GM23248 (cell line): ENCODE results near the gene NOP53. TPM values are rescaled to one million over a fixed set of nuclear protein-coding genes. Genes with fewer than 3 reads are reported as not detected.
"Not testable (repeated sequence)": the region's sequence is repeated elsewhere in the genome, so short reads cannot be mapped to it uniquely, and the experiment has no call there.

Source experiments
- DNase-seq: peaks from one replicate; pipeline ENCODE4 v3.0.0-alpha.2; 2015
- H2AFZ ChIP-seq: fragments of 200-600 bp; sonication (generic); 2 replicates; pipeline ENCODE4 v1.6.1; 2016; ENCODE audit warnings: antibody characterized with exemption
- H3F3A ChIP-seq: fragments of 200-600 bp; sonication (generic); 2 replicates; pipeline ENCODE4 v1.6.1; 2016; ENCODE audit warnings: mild to moderate bottlenecking, antibody characterized with exemption, mixed run types; ENCODE audit not compliant: insufficient read depth
- H3K27ac ChIP-seq: fragments of 200-600 bp; sonication (generic); 2 replicates; pipeline ENCODE4 v1.5.1; 2016; ENCODE audit warnings: mild to moderate bottlenecking
- H3K27me3 ChIP-seq: fragments of 200-600 bp; sonication (generic); replicated peaks from 2 replicates; pipeline ENCODE4 v1.6.1; 2016; ENCODE audit warnings: mild to moderate bottlenecking; ENCODE audit not compliant: insufficient read depth
- H3K36me3 ChIP-seq: fragments of 200-600 bp; sonication (generic); 2 replicates; pipeline ENCODE4 v1.6.1; 2016; ENCODE audit warnings: low read depth, mild to moderate bottlenecking
- H3K4me1 ChIP-seq: fragments of 200-600 bp; sonication (generic); 2 replicates; pipeline ENCODE4 v1.6.1; 2016; ENCODE audit warnings: mild to moderate bottlenecking; ENCODE audit not compliant: insufficient read depth
- H3K4me2 ChIP-seq: fragments of 200-600 bp; sonication (generic); one replicate; pipeline ENCODE4 v1.6.1; 2016; ENCODE audit warnings: mild to moderate bottlenecking; ENCODE audit not compliant: unreplicated experiment
- H3K4me3 ChIP-seq: fragments of 200-600 bp; sonication (generic); 2 replicates; pipeline ENCODE4 v1.5.1; 2016; ENCODE audit warnings: mild to moderate bottlenecking
- H3K79me2 ChIP-seq: fragments of 200-600 bp; sonication (generic); 2 replicates; pipeline ENCODE4 v1.6.1; 2016; ENCODE audit warnings: mild to moderate bottlenecking; ENCODE audit not compliant: insufficient read depth
- H3K9ac ChIP-seq: fragments of 200-600 bp; sonication (generic); 2 replicates; pipeline ENCODE4 v1.6.1; 2016; ENCODE audit warnings: mild to moderate bottlenecking
- H3K9me2 ChIP-seq: fragments of 200-600 bp; sonication (generic); 2 replicates; pipeline ENCODE4 v1.6.1; 2016; ENCODE audit warnings: mixed run types, mild to moderate bottlenecking, moderate library complexity; ENCODE audit not compliant: insufficient read depth
- H3K9me3 ChIP-seq: fragments of 200-600 bp; sonication (generic); one replicate; pipeline ENCODE4 v1.6.1; 2017; ENCODE audit warnings: low read depth
- H4K20me1 ChIP-seq: fragments of 200-600 bp; sonication (generic); 2 replicates; pipeline ENCODE4 v1.6.0; 2016; ENCODE audit not compliant: insufficient read depth
- EZH2 ChIP-seq: fragments of 200-600 bp; sonication (generic); IDR thresholded peaks from 2 replicates; pipeline ENCODE4 v1.6.1; 2018; ENCODE audit warnings: antibody characterized with exemption, mild to moderate bottlenecking; ENCODE audit not compliant: insufficient read depth, poor library complexity, severe bottlenecking
- EZH2phosphoT487 ChIP-seq: fragments of 200-600 bp; sonication (generic); IDR thresholded peaks from 2 replicates; pipeline ENCODE4 v1.6.1; 2018; ENCODE audit warnings: antibody characterized with exemption, moderate library complexity, mild to moderate bottlenecking, low read depth; ENCODE audit not compliant: insufficient read depth
- WGBS, 2 experiments: methylation state at CpG; one replicate each; pipeline ENCODE4 v1.1.6; 2015 to 2017; ENCODE audit warnings: low lambda C conversion rate in 2 of 2, low coverage in 1 of 2; ENCODE audit errors: missing lambda C conversion rate in 2 of 2; 5-methylcytosine and 5-hydroxymethylcytosine counted together
- in situ Hi-C: fragments of 300-500 bp; cut with MboI; formaldehyde crosslinking; loops from 2 replicates; pipeline ENCODE4 v1.15.0; 2020
- polyA plus RNA-seq: library from polyadenylated mRNA; unstranded; fragments of >200 nt; fragmentation: Nextera tagmentation; extraction: Ambion mirVana; gene quantifications from 2 replicates; pipeline ENCODE4 v1.2.1, GENCODE V29; 2016
- total RNA-seq: library from RNA; depleted of rRNA; stranded (reverse); fragments of >200 nt; shearing (Covaris generic); gene quantifications from 2 replicates; pipeline ENCODE4 v1.2.3, GENCODE V29; 2014

The NOP53 gene
- total and polyA plus RNA-seq, 2 experiments from 2014 or later: 40.7 to 62.8 TPM

- Histone ChIP-seq H3K4me3 (no peak overlapping the region), H2AFZ (no peak overlapping the region), H3K9me3 (no peaks in the 10 kb centered on the region), H3K27ac (no peak overlapping the region), H3F3A (no peaks in the 10 kb centered on the region), H3K4me2 (no peak overlapping the region), H3K9me2 (no peaks in the 10 kb centered on the region), H3K9ac (no peak overlapping the region), H4K20me1 (no peaks in the 10 kb centered on the region), H3K36me3 (no peaks in the 10 kb centered on the region), H3K79me2 (no peaks in the 10 kb centered on the region), H3K4me1 (no peaks in the 10 kb centered on the region), H3K27me3 (no peaks in the 10 kb centered on the region)
- in situ Hi-C loops: no loop called here
- no peak for DNase-seq
- TF ChIP-seq EZH2: no peak
- TF ChIP-seq EZH2phosphoT487: no peak
- WGBS, 2 experiments: 48 to 51% methylated on average over 2 of the region's 2 CpGs
Observed at GRCh38 chr19:47767349-47767748, 22.0 kb downstream of the NOP53 start.

- Histone ChIP-seq H3K4me2 (no peak overlapping the region), H4K20me1 (no peaks in the 10 kb centered on the region), H3K27ac (no peak overlapping the region), H3K4me3 (no peak overlapping the region), H3K4me1 (no peaks in the 10 kb centered on the region), H3K79me2 (no peaks in the 10 kb centered on the region), H3K9ac (no peak overlapping the region), H3F3A (no peaks in the 10 kb centered on the region), H3K27me3 (no peaks in the 10 kb centered on the region), H3K9me3 (no peaks in the 10 kb centered on the region), H2AFZ (no peak overlapping the region), H3K36me3 (no peaks in the 10 kb centered on the region), H3K9me2 (no peaks in the 10 kb centered on the region)
- in situ Hi-C loops: no loop called here
- no peak for DNase-seq
- 90% methylated on average over 2 of the region's 2 CpGs for WGBS, 2 experiments
- TF ChIP-seq EZH2: no peak
- no peak for TF ChIP-seq EZH2phosphoT487
Observed at GRCh38 chr19:47768604-47769003, 23.3 kb downstream of the NOP53 start.

- in situ Hi-C loops: no loop called here
- H3K36me3 ChIP-seq: no peaks in the 10 kb centered on the region
- 87 to 98% methylated on average over 3 of the region's 3 CpGs for WGBS, 2 experiments
Observed at GRCh38 chr19:47769534-47769933, 24.2 kb downstream of the NOP53 start.

GRCh38 chr19:47771291-47771690 lies 25.9 kb downstream of the NOP53 start:
- H3F3A ChIP-seq, H3K4me2 ChIP-seq, H3K4me1 ChIP-seq, H3K9ac ChIP-seq, H3K79me2 ChIP-seq, H3K27me3 ChIP-seq, H3K27ac ChIP-seq, H3K9me3 ChIP-seq, H2AFZ ChIP-seq, DNase-seq, in situ Hi-C loops, H3K4me3 ChIP-seq, H3K36me3 ChIP-seq, H4K20me1 ChIP-seq, H3K9me2 ChIP-seq: not testable (repeated sequence)
- 61% methylated on average over 6 of the region's 6 CpGs for WGBS, 2 experiments

More at GRCh38 chr19:47769534-47769933, 24.2 kb downstream of the NOP53 start:
- no peak for DNase-seq
- Histone ChIP-seq H3K27ac (no peak overlapping the region), H3K4me2 (no peak overlapping the region), H4K20me1 (no peaks in the 10 kb centered on the region), H3K27me3 (no peaks in the 10 kb centered on the region), H3K4me3 (no peak overlapping the region), H3K9ac (no peak overlapping the region), H3K4me1 (no peaks in the 10 kb centered on the region), H3F3A (no peaks in the 10 kb centered on the region), H2AFZ (no peak overlapping the region), H3K79me2 (no peaks in the 10 kb centered on the region), H3K9me3 (no peaks in the 10 kb centered on the region), H3K9me2 (no peaks in the 10 kb centered on the region)
- TF ChIP-seq EZH2phosphoT487: no peak
- TF ChIP-seq EZH2: no peak

GRCh38 chr19:47776568-47776967 lies 31.2 kb downstream of the NOP53 start:
- Histone ChIP-seq H3K79me2 (peaks cover 40% of the 10 kb centered on the region), H3K4me1 (no peaks in the 10 kb centered on the region), H2AFZ (no peak overlapping the region), H3K4me3 (no peak overlapping the region), H3K4me2 (no peak overlapping the region), H3K9me3 (no peaks in the 10 kb centered on the region), H3K9me2 (no peaks in the 10 kb centered on the region), H4K20me1 (peaks cover 5% of the 10 kb centered on the region; the same call in 1 of the 2 replicates), H3K27me3 (no peaks in the 10 kb centered on the region), H3F3A (0 out of 2 replicates have a peak, but pooled peaks cover 5% of the 10 kb centered on the region), H3K9ac (no peak overlapping the region), H3K27ac (no peak overlapping the region), H3K36me3 (no peaks in the 10 kb centered on the region; the same call in 1 of the 2 replicates)
- in situ Hi-C loops: no loop called here
- WGBS, 2 experiments: 92 to 94% methylated on average over 4 of the region's 4 CpGs
- TF ChIP-seq EZH2 (no peak), EZH2phosphoT487 (no peak)
- no peak for DNase-seq

DNA sequence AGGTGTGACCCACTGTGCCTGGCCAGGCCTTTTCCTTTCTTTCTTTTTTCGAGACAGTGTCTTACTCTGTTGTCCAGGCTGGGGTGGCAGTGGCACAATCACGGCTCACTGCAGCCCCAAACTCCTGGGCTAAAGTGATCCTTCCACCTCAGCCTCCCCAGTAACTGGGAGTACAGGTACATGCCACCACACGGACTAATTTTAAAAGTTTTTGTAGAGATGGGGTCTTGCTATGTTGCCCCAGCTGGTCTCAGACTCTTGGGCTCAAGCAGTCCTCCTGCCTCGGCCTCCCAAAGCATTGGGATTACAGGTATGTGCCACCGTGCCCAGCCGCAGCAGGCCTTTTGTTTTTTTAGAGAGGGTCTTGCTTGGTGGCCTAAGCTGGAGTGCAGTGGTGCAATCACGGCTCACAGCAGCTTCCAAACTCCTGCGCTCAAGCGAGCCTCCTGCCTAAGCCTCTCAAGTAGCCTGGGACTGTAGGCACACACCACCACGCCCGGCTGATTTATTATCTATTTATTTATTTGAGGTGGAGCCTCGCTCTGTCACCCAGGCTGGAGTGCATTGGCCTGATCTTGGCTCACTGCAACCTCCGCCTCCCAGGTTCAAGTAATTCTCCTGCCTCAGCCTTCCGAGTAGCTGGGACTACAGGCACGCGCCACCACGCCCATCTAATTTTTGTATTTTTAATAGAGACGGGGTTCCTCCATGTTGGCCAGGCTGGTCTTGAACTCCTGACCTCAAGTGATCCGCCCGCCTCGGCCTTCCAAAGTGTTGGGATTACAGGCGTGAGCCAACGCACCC lies 32.1 kb downstream of the NOP53 start:
- Histone ChIP-seq H3K4me2 (peak overlapping the region; percentile 79), H3K27ac (peak overlapping the region; percentile 77; the same call in 1 of the 2 replicates), H3F3A (0 out of 2 replicates have a peak, but pooled peaks cover 13% of the 10 kb centered on the region), H2AFZ (peak overlapping the region; percentile 93), H3K79me2 (peaks cover 42% of the 10 kb centered on the region), H3K9ac (peak overlapping the region; percentile 93), H3K4me3 (peak overlapping the region; percentile 96)
- H3K36me3 ChIP-seq, H3K9me3 ChIP-seq, H3K4me1 ChIP-seq, H3K27me3 ChIP-seq, H3K9me2 ChIP-seq, DNase-seq, in situ Hi-C loops, H4K20me1 ChIP-seq: not testable (repeated sequence)
- 60 to 62% methylated on average over 23 of the region's 23 CpGs for WGBS, 2 experiments
